HCT116 (cell line): ENCODE measurements around the gene RNF215.

Experiments used
- CTCF ChIP-seq, 3 experiments: fragments of 200-600 bp in 1 of 3; sonication (generic) in 1 of 3; IDR thresholded peaks in 2 of 3; conservative IDR thresholded peaks in 1 of 3; 2 replicates each; pipeline ENCODE4 v1.5.1; 2012 to 2017; ENCODE audit warnings: low read depth in 2 of 3, low read length in 2 of 3, antibody characterized with exemption in 1 of 3, borderline replicate concordance in 1 of 3, control low read depth in 1 of 3, mild to moderate bottlenecking in 1 of 3, mixed read lengths in 1 of 3, mixed run types in 1 of 3, moderate library complexity in 1 of 3; ENCODE audit not compliant: insufficient read depth in 1 of 3
- EZH2 ChIP-seq: fragments of 200-600 bp; sonication (generic); IDR thresholded peaks from 2 replicates; pipeline ENCODE4 v1.6.1; 2017; ENCODE audit warnings: antibody characterized with exemption, mixed run types
- EZH2phosphoT487 ChIP-seq: fragments of 200-600 bp; IDR thresholded peaks from 2 replicates; pipeline ENCODE4 v1.6.1; 2018; ENCODE audit warnings: antibody characterized with exemption, borderline replicate concordance
- JUND ChIP-seq: IDR thresholded peaks from 2 replicates; pipeline ENCODE4 v1.6.1; 2012
- MAX ChIP-seq: IDR thresholded peaks from 2 replicates; pipeline ENCODE4 v1.6.1; 2012
- POLR2A ChIP-seq: IDR thresholded peaks from 2 replicates; pipeline ENCODE4 v1.7.0; 2011; ENCODE audit warnings: borderline replicate concordance; ENCODE audit not compliant: insufficient read depth, insufficient read length; ENCODE audit errors: extremely low read depth
- POLR2AphosphoS5 ChIP-seq: IDR thresholded peaks from 2 replicates; pipeline ENCODE4 v1.6.1; 2011; ENCODE audit warnings: mild to moderate bottlenecking, low read depth, low read length, moderate library complexity
- RAD21 ChIP-seq: IDR thresholded peaks from 2 replicates; pipeline ENCODE4 v1.6.1; 2012; ENCODE audit warnings: low read depth, mild to moderate bottlenecking
- SIN3A ChIP-seq: IDR thresholded peaks from 2 replicates; pipeline ENCODE4 v1.6.1; 2012; ENCODE audit warnings: low read depth
- TCF7L2 ChIP-seq: IDR thresholded peaks from 2 replicates; pipeline ENCODE4 v1.7.0; 2011; ENCODE audit warnings: borderline replicate concordance, inconsistent platforms; ENCODE audit not compliant: insufficient read depth, insufficient read length; ENCODE audit errors: extremely low read depth
- YY1 ChIP-seq: IDR thresholded peaks from 2 replicates; pipeline ENCODE4 v1.6.1; 2011; ENCODE audit warnings: low read length, low read depth, moderate library complexity, mild to moderate bottlenecking; ENCODE audit not compliant: insufficient replicate concordance; ENCODE audit errors: extremely low read depth
- TF ChIP-seq, protein P1 (sequence below): IDR thresholded peaks from 2 replicates; pipeline ENCODE4 v1.6.1; 2012; ENCODE audit warnings: low read depth

DNA sequence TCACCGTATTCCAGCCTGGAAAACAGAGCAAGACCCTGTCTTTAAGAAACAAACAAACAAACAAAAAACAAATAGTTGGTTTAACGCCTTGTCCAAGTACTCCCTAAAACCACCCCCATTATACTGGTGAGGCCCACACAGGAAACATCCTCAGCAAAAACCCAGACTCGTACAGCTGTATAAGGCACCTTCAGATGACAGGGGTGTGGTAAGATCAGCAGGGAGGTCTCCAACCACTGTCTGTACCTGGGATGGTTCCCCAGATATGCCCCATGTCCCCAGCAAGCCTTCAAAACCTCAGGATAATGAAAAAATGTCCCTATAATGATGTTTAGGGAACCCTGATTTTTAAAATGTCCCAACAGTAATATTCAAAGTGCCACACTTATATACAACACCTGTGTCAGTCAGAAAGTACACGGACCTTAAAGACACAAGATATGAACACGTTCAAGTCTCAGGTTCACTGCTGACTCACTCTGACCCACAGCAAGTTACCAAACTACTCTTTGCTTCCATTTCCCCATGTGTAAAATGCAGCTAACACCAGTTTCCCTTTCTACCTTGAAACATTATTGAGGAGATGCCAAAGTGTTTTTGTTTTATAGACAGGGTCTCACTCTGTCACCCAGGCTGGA is 39.8 kb downstream of the RNF215 start:
- TF ChIP-seq RAD21 (no peak), CTCF (IDR thresholded peaks at IDR 0.05 in 2 of 3, conservative IDR thresholded peaks at IDR 0.05 in 1 of 3; ENCODE audit: borderline replicate concordance in 1 of 3, insufficient read depth in 1 of 3, low read depth in 2 of 3, low read length in 2 of 3) (no peak), JUND (no peak), EZH2phosphoT487 (no peak), YY1 (no peak), MAX (no peak), EZH2 (no peak), POLR2A (no peak), POLR2AphosphoS5 (no peak), TCF7L2 (no peak), SIN3A (no peak)
- TF ChIP-seq, protein P1, sequence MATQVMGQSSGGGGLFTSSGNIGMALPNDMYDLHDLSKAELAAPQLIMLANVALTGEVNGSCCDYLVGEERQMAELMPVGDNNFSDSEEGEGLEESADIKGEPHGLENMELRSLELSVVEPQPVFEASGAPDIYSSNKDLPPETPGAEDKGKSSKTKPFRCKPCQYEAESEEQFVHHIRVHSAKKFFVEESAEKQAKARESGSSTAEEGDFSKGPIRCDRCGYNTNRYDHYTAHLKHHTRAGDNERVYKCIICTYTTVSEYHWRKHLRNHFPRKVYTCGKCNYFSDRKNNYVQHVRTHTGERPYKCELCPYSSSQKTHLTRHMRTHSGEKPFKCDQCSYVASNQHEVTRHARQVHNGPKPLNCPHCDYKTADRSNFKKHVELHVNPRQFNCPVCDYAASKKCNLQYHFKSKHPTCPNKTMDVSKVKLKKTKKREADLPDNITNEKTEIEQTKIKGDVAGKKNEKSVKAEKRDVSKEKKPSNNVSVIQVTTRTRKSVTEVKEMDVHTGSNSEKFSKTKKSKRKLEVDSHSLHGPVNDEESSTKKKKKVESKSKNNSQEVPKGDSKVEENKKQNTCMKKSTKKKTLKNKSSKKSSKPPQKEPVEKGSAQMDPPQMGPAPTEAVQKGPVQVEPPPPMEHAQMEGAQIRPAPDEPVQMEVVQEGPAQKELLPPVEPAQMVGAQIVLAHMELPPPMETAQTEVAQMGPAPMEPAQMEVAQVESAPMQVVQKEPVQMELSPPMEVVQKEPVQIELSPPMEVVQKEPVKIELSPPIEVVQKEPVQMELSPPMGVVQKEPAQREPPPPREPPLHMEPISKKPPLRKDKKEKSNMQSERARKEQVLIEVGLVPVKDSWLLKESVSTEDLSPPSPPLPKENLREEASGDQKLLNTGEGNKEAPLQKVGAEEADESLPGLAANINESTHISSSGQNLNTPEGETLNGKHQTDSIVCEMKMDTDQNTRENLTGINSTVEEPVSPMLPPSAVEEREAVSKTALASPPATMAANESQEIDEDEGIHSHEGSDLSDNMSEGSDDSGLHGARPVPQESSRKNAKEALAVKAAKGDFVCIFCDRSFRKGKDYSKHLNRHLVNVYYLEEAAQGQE: no peak
